Trophoblast cell (in vitro differentiated cells and primary cell): Measurements from ENCODE around the gene UGT1A7.

Experiments
- DNase-seq, 2 donors: peaks; one replicate each; pipeline ENCODE4 v3.0.0-alpha.2; 2016
- H2AFZ ChIP-seq: 2 replicates; pipeline ENCODE4 v1.6.1; 2013; ENCODE audit warnings: low read length, moderate library complexity, mild to moderate bottlenecking; ENCODE audit not compliant: insufficient read depth, poor library complexity
- H2AK5ac ChIP-seq: 2 replicates; pipeline ENCODE4 v1.6.1; 2013; ENCODE audit warnings: mild to moderate bottlenecking, low read length
- H2BK120ac ChIP-seq: 2 replicates; pipeline ENCODE4 v1.6.1; 2013; ENCODE audit warnings: low read length, mild to moderate bottlenecking, moderate library complexity; ENCODE audit not compliant: insufficient read depth, poor library complexity
- H2BK12ac ChIP-seq: 2 replicates; pipeline ENCODE4 v1.6.1; 2013; ENCODE audit warnings: mild to moderate bottlenecking, low read length, moderate library complexity
- H2BK5ac ChIP-seq: 2 replicates; pipeline ENCODE4 v1.6.1; 2013; ENCODE audit warnings: low read length, low read depth, moderate library complexity, mild to moderate bottlenecking; ENCODE audit not compliant: poor library complexity
- H3K14ac ChIP-seq: 2 replicates; pipeline ENCODE4 v1.6.1; 2013; ENCODE audit warnings: mild to moderate bottlenecking, low read length
- H3K18ac ChIP-seq: 2 replicates; pipeline ENCODE4 v1.6.1; 2013; ENCODE audit warnings: mild to moderate bottlenecking, low read length
- H3K23ac ChIP-seq: 2 replicates; pipeline ENCODE4 v1.6.1; 2013; ENCODE audit warnings: low read length
- H3K27ac ChIP-seq: 2 replicates; pipeline ENCODE4 v1.5.1; 2013; ENCODE audit warnings: low read depth, mild to moderate bottlenecking, inconsistent platforms, low read length, moderate library complexity
- H3K27me3 ChIP-seq: 2 replicates; pipeline ENCODE4 v1.6.1; 2013; ENCODE audit warnings: inconsistent platforms, mild to moderate bottlenecking, low read length, moderate library complexity; ENCODE audit not compliant: insufficient read depth
- H3K36me3 ChIP-seq, 2 experiments: 1 replicate in 1 of 2; 2 replicates in 1 of 2; pipeline ENCODE4 v1.6.1; 2013; ENCODE audit warnings: low read length in 2 of 2, mild to moderate bottlenecking in 2 of 2, moderate library complexity in 1 of 2; ENCODE audit not compliant: insufficient read depth in 2 of 2, control insufficient read depth in 1 of 2
- H3K4ac ChIP-seq: 2 replicates; pipeline ENCODE4 v1.6.1; 2013; ENCODE audit warnings: low read depth, mild to moderate bottlenecking, low read length, moderate library complexity
- H3K4me1 ChIP-seq, 2 experiments: 1 replicate in 1 of 2; 2 replicates in 1 of 2; pipeline ENCODE4 v1.6.1; 2013; ENCODE audit warnings: low read length in 2 of 2, mild to moderate bottlenecking in 2 of 2, moderate library complexity in 1 of 2; ENCODE audit not compliant: insufficient read depth in 2 of 2, control insufficient read depth in 1 of 2
- H3K4me2 ChIP-seq: 2 replicates; pipeline ENCODE4 v1.6.1; 2013; ENCODE audit warnings: inconsistent platforms, mild to moderate bottlenecking, low read length, moderate library complexity
- H3K4me3 ChIP-seq: 2 replicates; pipeline ENCODE4 v1.5.1; 2013; ENCODE audit warnings: mild to moderate bottlenecking, low read depth, low read length, inconsistent platforms
- H3K79me1 ChIP-seq: one replicate; pipeline ENCODE4 v1.6.1; 2013; ENCODE audit warnings: low read length
- H3K79me2 ChIP-seq: 2 replicates; pipeline ENCODE4 v1.6.1; 2013; ENCODE audit warnings: low read length, mild to moderate bottlenecking; ENCODE audit not compliant: control insufficient read depth, insufficient read depth, poor library complexity
- H3K9ac ChIP-seq: 2 replicates; pipeline ENCODE4 v1.6.1; 2013; ENCODE audit warnings: mild to moderate bottlenecking, low read length
- H3K9me3 ChIP-seq: 2 replicates; pipeline ENCODE4 v1.6.1; 2013; ENCODE audit warnings: low read depth, mild to moderate bottlenecking, control low read depth, inconsistent platforms, low read length; ENCODE audit not compliant: insufficient read depth
- H4K12ac ChIP-seq: 2 replicates; pipeline ENCODE4 v1.6.1; 2013; ENCODE audit warnings: low read depth, mild to moderate bottlenecking, low read length, moderate library complexity
- H4K8ac ChIP-seq: 2 replicates; pipeline ENCODE4 v1.6.1; 2013; ENCODE audit warnings: low read depth, mild to moderate bottlenecking, low read length, moderate library complexity
- H4K91ac ChIP-seq: one replicate; pipeline ENCODE4 v1.6.1; 2013; ENCODE audit warnings: low read depth, mild to moderate bottlenecking, low read length, moderate library complexity
- WGBS: extraction: QIAGEN DNeasy Blood & Tissue Kit; methylation state at CpG from one replicate; pipeline ENCODE4 v1.1.7; 2013; ENCODE audit warnings: missing lambda C conversion rate; ENCODE audit not compliant: insufficient read length, insufficient coverage; ENCODE audit errors: extremely low coverage; 5-methylcytosine and 5-hydroxymethylcytosine counted together

The UGT1A7 gene

DNA sequence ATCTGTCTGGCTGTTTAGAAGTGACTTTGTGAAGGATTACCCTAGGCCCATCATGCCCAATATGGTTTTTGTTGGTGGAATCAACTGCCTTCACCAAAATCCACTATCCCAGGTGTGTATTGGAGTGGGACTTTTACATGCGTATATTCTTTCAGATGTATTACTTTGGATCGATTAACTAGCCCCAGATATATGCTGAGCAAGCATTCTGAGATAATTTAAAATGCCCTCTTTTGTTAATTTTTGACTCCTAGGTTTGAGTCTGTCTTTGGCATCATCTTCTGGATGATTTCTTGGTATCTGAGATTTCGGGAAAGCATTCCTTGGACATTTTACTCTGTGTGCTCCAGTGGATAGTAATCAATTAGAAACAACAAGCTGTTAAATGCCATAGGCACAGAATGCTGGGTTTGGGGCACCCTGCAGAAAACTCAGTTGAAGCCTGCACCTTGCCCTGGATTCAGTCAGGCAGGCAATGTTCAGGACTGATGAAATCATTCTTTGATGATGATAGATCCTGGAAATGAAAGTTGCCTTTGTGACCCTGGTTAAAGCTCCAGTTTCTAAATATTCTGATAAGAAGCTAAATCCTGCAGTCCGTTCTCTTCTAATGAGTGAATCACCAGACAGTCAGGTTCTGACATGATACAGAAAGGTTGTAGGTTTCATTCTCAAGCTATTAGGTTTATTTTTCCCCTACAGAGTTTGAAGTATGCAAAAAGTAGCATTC, 79.5 kb downstream of the UGT1A7 start:
- no peaks in the 10 kb centered on the region for H3K4me1 ChIP-seq
- H3K36me3 ChIP-seq = no peaks in the 10 kb centered on the region
- H3K27ac ChIP-seq = no peak overlapping the region
- H3K79me2 ChIP-seq = no peaks in the 10 kb centered on the region
- no peak overlapping the region for H4K12ac ChIP-seq
- H3K4me3 ChIP-seq = no peak overlapping the region
- no peaks in the 10 kb centered on the region for H3K27me3 ChIP-seq
- no peaks in the 10 kb centered on the region for H3K79me1 ChIP-seq
- no peak overlapping the region for H3K18ac ChIP-seq
- H3K4me2 ChIP-seq = no peak overlapping the region
- H3K14ac ChIP-seq = no peak overlapping the region
- no peak overlapping the region for H3K23ac ChIP-seq
- no peak overlapping the region for H3K4ac ChIP-seq
- H2BK5ac ChIP-seq = no peak overlapping the region
- H4K8ac ChIP-seq = no peak overlapping the region
- DNase-seq = no peak
- H4K91ac ChIP-seq = no peak overlapping the region
- no peak overlapping the region for H2BK120ac ChIP-seq
- no CpG with 5 or more reads among the region's 4 CpGs for WGBS
- H2BK12ac ChIP-seq = no peak overlapping the region
- no peak overlapping the region for H2AFZ ChIP-seq
- H3K9ac ChIP-seq = no peak overlapping the region
- peaks cover 4% of the 10 kb centered on the region for H3K9me3 ChIP-seq
- no peak overlapping the region for H2AK5ac ChIP-seq

DNA sequence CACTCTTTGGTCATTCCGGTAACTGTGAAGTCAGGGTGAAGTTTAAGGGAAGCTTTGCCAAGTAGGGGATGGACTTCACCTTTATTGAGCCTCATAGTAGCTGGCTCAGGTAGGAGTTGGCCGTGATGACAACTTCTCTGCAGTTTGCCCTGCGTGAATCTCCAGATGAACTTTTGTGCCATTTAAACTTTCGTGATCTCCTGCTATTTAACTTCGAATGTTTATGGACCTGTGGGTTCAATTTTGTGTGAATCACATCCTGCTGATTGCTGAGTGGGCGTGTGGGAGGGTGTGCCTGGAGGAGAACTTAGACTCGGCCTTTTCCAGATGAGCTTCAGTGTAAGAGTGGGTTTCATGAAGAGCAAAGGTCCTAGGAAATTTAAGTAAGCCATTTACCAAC, 82.6 kb downstream of the UGT1A7 start:
- H3K4me1 ChIP-seq = no peaks in the 10 kb centered on the region
- no peak overlapping the region for H3K27ac ChIP-seq
- WGBS = no CpG with 5 or more reads among the region's 7 CpGs
- H2BK5ac ChIP-seq = no peak overlapping the region
- H3K9ac ChIP-seq = no peak overlapping the region
- H4K8ac ChIP-seq = no peak overlapping the region
- no peak overlapping the region for H3K18ac ChIP-seq
- H3K23ac ChIP-seq = no peak overlapping the region
- H3K36me3 ChIP-seq = no peaks in the 10 kb centered on the region
- H3K4ac ChIP-seq = no peak overlapping the region
- no peak overlapping the region for H3K14ac ChIP-seq
- H3K79me2 ChIP-seq = no peaks in the 10 kb centered on the region
- H3K4me2 ChIP-seq = no peak overlapping the region
- H3K79me1 ChIP-seq = no peaks in the 10 kb centered on the region
- H4K12ac ChIP-seq = no peak overlapping the region
- H2BK120ac ChIP-seq = no peak overlapping the region
- H2AFZ ChIP-seq = no peak overlapping the region
- peaks cover 6% of the 10 kb centered on the region for H3K9me3 ChIP-seq
- H3K27me3 ChIP-seq = no peaks in the 10 kb centered on the region
- no peak overlapping the region for H2BK12ac ChIP-seq
- H4K91ac ChIP-seq = no peak overlapping the region
- DNase-seq = no peak
- no peak overlapping the region for H2AK5ac ChIP-seq
- no peak overlapping the region for H3K4me3 ChIP-seq

DNA sequence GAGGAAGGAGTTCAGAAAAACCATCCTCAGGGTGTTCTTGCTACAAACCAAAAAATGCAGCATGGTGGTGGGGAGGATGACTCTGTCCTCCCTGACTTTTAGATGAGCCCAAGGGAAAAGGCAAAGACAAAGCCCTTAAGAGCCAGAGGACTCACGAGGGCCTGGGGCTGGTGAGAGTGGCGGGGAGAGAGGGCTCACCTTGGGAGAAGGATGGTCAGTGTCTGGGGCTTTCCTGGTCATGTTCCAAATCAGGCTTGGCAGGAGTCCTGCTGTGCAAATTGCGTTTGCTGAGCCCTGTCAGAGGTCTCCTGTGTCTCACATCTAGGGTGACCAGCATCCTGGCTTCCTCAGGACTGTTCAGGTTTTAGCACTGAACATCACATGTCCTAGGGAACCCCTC, 83.1 kb downstream of the UGT1A7 start:
- Histone ChIP-seq H4K8ac (no peak overlapping the region), H2BK12ac (no peak overlapping the region), H3K36me3 (no peaks in the 10 kb centered on the region), H3K4ac (no peak overlapping the region), H3K9ac (no peak overlapping the region), H4K91ac (no peak overlapping the region), H3K18ac (no peak overlapping the region), H3K4me3 (no peak overlapping the region), H3K9me3 (peaks cover 8% of the 10 kb centered on the region), H3K23ac (no peak overlapping the region), H3K27me3 (no peaks in the 10 kb centered on the region), H3K4me1 (no peaks in the 10 kb centered on the region), H3K79me1 (no peaks in the 10 kb centered on the region), H3K14ac (no peak overlapping the region), H3K27ac (no peak overlapping the region), H4K12ac (no peak overlapping the region), H2BK5ac (no peak overlapping the region), H2AFZ (no peak overlapping the region), H3K79me2 (no peaks in the 10 kb centered on the region), H3K4me2 (no peak overlapping the region), H2AK5ac (no peak overlapping the region), H2BK120ac (no peak overlapping the region)
- no CpG with 5 or more reads among the region's 3 CpGs for WGBS
- no peak for DNase-seq

GRCh38 chr2:233766416-233766815, 84.7 kb downstream of the UGT1A7 start:
- H3K27me3 ChIP-seq = no peaks in the 10 kb centered on the region
- WGBS = no CpG with 5 or more reads among the region's 4 CpGs
- no peak overlapping the region for H3K4me2 ChIP-seq
- no peak overlapping the region for H3K4me3 ChIP-seq
- H2BK5ac ChIP-seq = no peak overlapping the region
- H3K4me1 ChIP-seq = no peaks in the 10 kb centered on the region
- H2BK12ac ChIP-seq = no peak overlapping the region
- DNase-seq = no peak
- no peak overlapping the region for H3K14ac ChIP-seq
- no peak overlapping the region for H4K12ac ChIP-seq
- no peaks in the 10 kb centered on the region for H3K36me3 ChIP-seq
- H3K9me3 ChIP-seq = peaks cover 5% of the 10 kb centered on the region
- H4K8ac ChIP-seq = no peak overlapping the region
- no peak overlapping the region for H4K91ac ChIP-seq
- H3K27ac ChIP-seq = no peak overlapping the region
- no peak overlapping the region for H2BK120ac ChIP-seq
- H3K9ac ChIP-seq = no peak overlapping the region
- no peak overlapping the region for H3K4ac ChIP-seq
- H2AK5ac ChIP-seq = no peak overlapping the region
- H3K79me1 ChIP-seq = no peaks in the 10 kb centered on the region
- H3K18ac ChIP-seq = no peak overlapping the region
- H3K23ac ChIP-seq = no peak overlapping the region
- H2AFZ ChIP-seq = no peak overlapping the region
- H3K79me2 ChIP-seq = no peaks in the 10 kb centered on the region
